Activated B cell treated with CpG ODN at 0.5 μM for 24 hours (primary cell): ENCODE measurements around the gene SF3B4. TPM values are rescaled to one million over a fixed set of nuclear protein-coding genes. Genes with fewer than 3 reads are reported as not detected.
"Not testable (repeated sequence)": the region's sequence is repeated elsewhere in the genome, so short reads cannot be mapped to it uniquely, and the experiment has no call there.

ENCODE experiments used
- ATAC-seq: fragments of 200-7000 bp; cut with Tn5 transposase; one replicate; pipeline ENCODE4 v1.10.0; 2021; ENCODE audit warnings: low read depth, mild to moderate bottlenecking, moderate library complexity
- CTCF ChIA-PET: fragments of 350-600 bp; sonication (Branson Sonifier 250); formaldehyde crosslinking; loops from one replicate; lab custom pipeline; 2021; ENCODE audit warnings: antibody characterized with exemption; lab: Charles Lee
- POLR2A ChIA-PET: fragments of 350-600 bp; sonication (Branson Sonifier 250); formaldehyde crosslinking; loops from one replicate; lab custom pipeline; 2021; ENCODE audit warnings: antibody characterized with exemption; lab: Charles Lee
- DNase-seq: peaks from one replicate; pipeline ENCODE4 v3.0.0; 2022
- H3K27ac Mint-ChIP-seq: one replicate; pipeline ENCODE4 v1.8.0; 2020; ENCODE audit warnings: mixed read lengths
- H3K27me3 Mint-ChIP-seq: one replicate; pipeline ENCODE4 v1.8.0; 2021; ENCODE audit warnings: mixed read lengths
- H3K36me3 Mint-ChIP-seq: one replicate; pipeline ENCODE4 v1.8.0; 2021; ENCODE audit warnings: low read depth, mixed read lengths
- H3K4me1 Mint-ChIP-seq: one replicate; pipeline ENCODE4 v1.8.0; 2021; ENCODE audit warnings: mixed read lengths
- H3K4me3 Mint-ChIP-seq: one replicate; pipeline ENCODE4 v1.8.0; 2020; ENCODE audit warnings: mild to moderate bottlenecking, mixed read lengths
- H3K9me3 Mint-ChIP-seq: one replicate; pipeline ENCODE4 v1.8.0; 2020; ENCODE audit warnings: mixed read lengths
- CTCF ChIP-seq: fragments of 200-600 bp; IDR thresholded peaks from one replicate; pipeline ENCODE4 v1.8.0; 2022; ENCODE audit warnings: antibody characterized with exemption, mild to moderate bottlenecking
- intact Hi-C: fragments of 100-400 bp; cut with micrococcal nuclease; formaldehyde crosslinking; loops from one replicate; pipeline ENCODE4 v1.15.1; 2024
- total RNA-seq: library from RNA; stranded (reverse); gene quantifications from 2 replicates; pipeline ENCODE4 v1.2.3, GENCODE V29; 2022

Gene SF3B4
- total RNA-seq, 1 donor from 2014 or later = 80.8 TPM

GRCh38 chr1:149949911-149950310 lies 22.3 kb upstream of the SF3B4 start:
- no peak for TF ChIP-seq CTCF
- CTCF ChIA-PET = no interaction called here
- Mint-ChIP-seq H3K9me3 (no peaks in the 10 kb centered on the region), H3K36me3 (no peaks in the 10 kb centered on the region), H3K27me3 (no peaks in the 10 kb centered on the region), H3K4me1 (no peaks in the 10 kb centered on the region), H3K27ac (no peak overlapping the region), H3K4me3 (no peak overlapping the region)
- POLR2A ChIA-PET = no interaction called here
- intact Hi-C loops = no loop called here
- ATAC-seq = no peak
- no peak for DNase-seq

GRCh38 chr1:149945206-149945605 lies 17.6 kb upstream of the SF3B4 start:
- no peaks in the 10 kb centered on the region for H3K9me3 Mint-ChIP-seq
- POLR2A ChIA-PET = no interaction called here
- H3K4me1 Mint-ChIP-seq = no peaks in the 10 kb centered on the region
- TF ChIP-seq CTCF = no peak
- no peaks in the 10 kb centered on the region for H3K36me3 Mint-ChIP-seq
- H3K27me3 Mint-ChIP-seq = no peaks in the 10 kb centered on the region
- intact Hi-C loops = no loop called here
- CTCF ChIA-PET = no interaction called here
- no peak overlapping the region for H3K27ac Mint-ChIP-seq
- ATAC-seq (no peak), DNase-seq (no peak)
- H3K4me3 Mint-ChIP-seq = no peak overlapping the region

- no peaks in the 10 kb centered on the region for H3K9me3 Mint-ChIP-seq
- TF ChIP-seq CTCF = no peak
- POLR2A ChIA-PET = interaction anchor here (0.5 kb wide), 1 partner anchor 15 kb away, joined by 10 read pairs; no protein-coding TSS in a partner anchor
- no peak overlapping the region for H3K27ac Mint-ChIP-seq
- CTCF ChIA-PET = interaction anchor here (1.0 kb wide), 1 partner anchor 244 kb away, joined by 3 read pairs; no protein-coding TSS in a partner anchor
- ATAC-seq (no peak), DNase-seq (no peak)
- intact Hi-C loops = no loop called here
- no peaks in the 10 kb centered on the region for H3K27me3 Mint-ChIP-seq
- H3K4me3 Mint-ChIP-seq = no peak overlapping the region
- no peaks in the 10 kb centered on the region for H3K36me3 Mint-ChIP-seq
- H3K4me1 Mint-ChIP-seq = no peaks in the 10 kb centered on the region
Measured at GRCh38 chr1:149942885-149943284, 15.3 kb upstream of the SF3B4 start.

- Mint-ChIP-seq H3K4me1 (peaks cover 2% of the 10 kb centered on the region), H3K27ac (no peak overlapping the region), H3K4me3 (no peak overlapping the region), H3K36me3 (no peaks in the 10 kb centered on the region), H3K27me3 (no peaks in the 10 kb centered on the region), H3K9me3 (no peaks in the 10 kb centered on the region)
- ATAC-seq (no peak), DNase-seq (no peak)
- TF ChIP-seq CTCF = no peak
- POLR2A ChIA-PET = no interaction called here
- intact Hi-C loops = no loop called here
- CTCF ChIA-PET = interaction anchor here (1.0 kb wide), 1 partner anchor 245 kb away, joined by 3 read pairs; no protein-coding TSS in a partner anchor
Measured at GRCh38 chr1:149942207-149942606, 14.6 kb upstream of the SF3B4 start.

- CTCF ChIA-PET = no interaction called here
Measured at GRCh38 chr1:149940427-149940826, 12.8 kb upstream of the SF3B4 start.

GRCh38 chr1:149938668-149939003 lies 11.0 kb upstream of the SF3B4 start:
- not testable (repeated sequence) for H3K4me3 Mint-ChIP-seq

More at GRCh38 chr1:149940427-149940826, 12.8 kb upstream of the SF3B4 start:
- Mint-ChIP-seq H3K4me3 (no peak overlapping the region), H3K9me3 (no peaks in the 10 kb centered on the region), H3K27ac (no peak overlapping the region), H3K27me3 (peaks cover 2% of the 10 kb centered on the region), H3K4me1 (peaks cover 5% of the 10 kb centered on the region), H3K36me3 (no peaks in the 10 kb centered on the region)
- DNase-seq (no peak), ATAC-seq (no peak)
- no peak for TF ChIP-seq CTCF
- POLR2A ChIA-PET = no interaction called here
- intact Hi-C loops = no loop called here

More at GRCh38 chr1:149938668-149939003, 11.0 kb upstream of the SF3B4 start:
- H3K36me3 Mint-ChIP-seq, H3K27ac Mint-ChIP-seq, DNase-seq, ATAC-seq, intact Hi-C loops, H3K9me3 Mint-ChIP-seq, H3K4me1 Mint-ChIP-seq, CTCF ChIA-PET: not testable (repeated sequence)
- POLR2A ChIA-PET = interaction anchor here (0.5 to 1.0 kb wide), 5 partner anchors 10 to 290 kb away, joined by 3 to 6 read pairs (median 5); a partner anchor contains a TSS
- H3K27me3 Mint-ChIP-seq = peaks cover 11% of the 10 kb centered on the region
